HEK293 (cell line): ENCODE data around the gene STRBP.

Experiments used
- BCL11B ChIP-seq: fragments of 450-650 bp; formaldehyde crosslinking; IDR thresholded peaks from 2 replicates; pipeline ENCODE4 v1.5.1; 2016; ENCODE audit warnings: low read depth, missing biosample characterization, missing genetic modification characterization
- CTCF ChIP-seq: fragments of 450-650 bp; formaldehyde crosslinking; IDR thresholded peaks from 2 replicates; pipeline ENCODE4 v1.5.1; 2016; ENCODE audit warnings: missing biosample characterization, missing genetic modification characterization
- REPIN1 ChIP-seq: fragments of 450-650 bp; formaldehyde crosslinking; IDR thresholded peaks from 2 replicates; pipeline ENCODE4 v1.5.1; 2017; ENCODE audit warnings: missing biosample characterization, missing genetic modification characterization, low read depth
- YY1 ChIP-seq: fragments of 450-650 bp; formaldehyde crosslinking; IDR thresholded peaks from 2 replicates; pipeline ENCODE4 v1.5.1; 2018; ENCODE audit warnings: missing biosample characterization, missing genetic modification characterization
- ZNF175 ChIP-seq: fragments of 450-650 bp; formaldehyde crosslinking; IDR thresholded peaks from 2 replicates; pipeline ENCODE4 v1.5.1; 2016; ENCODE audit warnings: missing biosample characterization, missing genetic modification characterization
- ZNF266 ChIP-seq: fragments of 450-650 bp; formaldehyde crosslinking; IDR thresholded peaks from 2 replicates; pipeline ENCODE4 v1.5.1; 2016; ENCODE audit warnings: missing biosample characterization, missing genetic modification characterization, low read depth
- ZNF514 ChIP-seq: fragments of 450-650 bp; formaldehyde crosslinking; IDR thresholded peaks from 2 replicates; pipeline ENCODE4 v1.5.1; 2016; ENCODE audit warnings: missing biosample characterization, missing genetic modification characterization
- ZNF626 ChIP-seq: fragments of 450-650 bp; sonication (Bioruptor Pico); formaldehyde crosslinking; IDR thresholded peaks from 2 replicates; pipeline ENCODE4 v1.5.1; 2018; ENCODE audit warnings: missing biosample characterization, missing genetic modification characterization, inconsistent platforms

GRCh38 chr9:123266655-123267399 lies 1.6 kb downstream of the STRBP start:
- TF ChIP-seq CTCF (tag by site-specific recombination) = no peak
- no peak for TF ChIP-seq ZNF175 (tag by site-specific recombination)
- no peak for TF ChIP-seq REPIN1 (tag by site-specific recombination)
- no peak for TF ChIP-seq ZNF626
- TF ChIP-seq YY1 = no peak
- no peak for TF ChIP-seq ZNF514 (tag by site-specific recombination)
- no peak for TF ChIP-seq BCL11B (tag by site-specific recombination)
- TF ChIP-seq ZNF266 (tag by site-specific recombination) = no peak
